Esophagus muscularis mucosa (tissue), 4 donors: Measurements from ENCODE around the gene GTF2F2.

Experiments used
- CTCF ChIP-seq, 3 experiments: fragments of 200-600 bp in 2 of 3; fragments of 450-650 bp in 1 of 3; sonication (generic) in 2 of 3; IDR thresholded peaks; one replicate each; pipeline ENCODE4 v1.5.1; 2017 to 2019; ENCODE audit warnings: antibody characterized with exemption in 3 of 3, mild to moderate bottlenecking in 2 of 3, moderate library complexity in 1 of 3
- EP300 ChIP-seq: sonication (generic); formaldehyde crosslinking; IDR thresholded peaks from one replicate; pipeline ENCODE4 v1.6.1; 2017; ENCODE audit warnings: antibody characterized with exemption
- POLR2A ChIP-seq: fragments of 450-650 bp; IDR thresholded peaks from one replicate; pipeline ENCODE4 v1.6.1; 2017; ENCODE audit warnings: antibody characterized with exemption, moderate library complexity, mild to moderate bottlenecking, low read depth

- no peak for TF ChIP-seq POLR2A
- TF ChIP-seq CTCF (IDR thresholded peaks at IDR 0.05) = peak; percentile 74 to 85 (median 83)
- no peak for TF ChIP-seq EP300
Observed at GRCh38 chr13:45280751-45281634, 160.7 kb downstream of the GTF2F2 start.
